WTC11 (cell line): ENCODE results near the gene MIER3. TPM values are rescaled to one million over a fixed set of nuclear protein-coding genes. Genes with fewer than 3 reads are reported as not detected.

ENCODE experiments used
- ATAC-seq: fragments of 200-7000 bp; cut with Tn5 transposase; 2 replicates; pipeline ENCODE4 v1.10.0; 2021; ENCODE audit warnings: mild to moderate bottlenecking, moderate library complexity
- CTCF ChIA-PET: fragments of 300-600 bp; sonication (Branson Sonifier 250); formaldehyde crosslinking; loops from one replicate; lab custom pipeline; 2021; ENCODE audit warnings: antibody characterized with exemption; lab: Charles Lee
- POLR2A ChIA-PET: fragments of 350-600 bp; sonication (Branson Sonifier 250); formaldehyde crosslinking; loops from one replicate; lab custom pipeline; 2021; ENCODE audit warnings: antibody characterized with exemption; lab: Charles Lee
- DNase-seq: peaks from one replicate; pipeline ENCODE4 v3.0.0; 2021; ENCODE audit warnings: low spot score
- H3K27ac Mint-ChIP-seq: 2 replicates; pipeline ENCODE4 v1.8.0; 2021; ENCODE audit warnings: mixed read lengths
- H3K27me3 Mint-ChIP-seq: 2 replicates; pipeline ENCODE4 v1.8.0; 2021; ENCODE audit warnings: low read depth, mild to moderate bottlenecking, moderate library complexity, mixed read lengths
- H3K36me3 Mint-ChIP-seq: 2 replicates; pipeline ENCODE4 v1.8.0; 2021; ENCODE audit warnings: mixed read lengths
- H3K4me1 Mint-ChIP-seq: 2 replicates; pipeline ENCODE4 v1.8.0; 2022; ENCODE audit warnings: mixed read lengths
- H3K4me3 Mint-ChIP-seq: 2 replicates; pipeline ENCODE4 v1.8.0; 2021; ENCODE audit warnings: mild to moderate bottlenecking, moderate library complexity, mixed read lengths
- H3K9me3 Mint-ChIP-seq: 2 replicates; pipeline ENCODE4 v1.8.0; 2021; ENCODE audit warnings: mixed read lengths
- AFF4 ChIP-seq: sonication (generic); formaldehyde crosslinking; IDR thresholded peaks from 2 replicates; pipeline ENCODE4 v1.8.1; 2023; ENCODE audit warnings: mild to moderate bottlenecking, missing genetic modification reagents, borderline replicate concordance
- ATF6 ChIP-seq: sonication (generic); formaldehyde crosslinking; IDR thresholded peaks from 2 replicates; pipeline ENCODE4 v1.8.1; 2023; ENCODE audit warnings: mild to moderate bottlenecking, missing genetic modification reagents
- ERG ChIP-seq: fragments of 250-450 bp; sonication (Bioruptor Pico); IDR thresholded peaks from 2 replicates; pipeline ENCODE4 v1.8.0; 2021; ENCODE audit warnings: mild to moderate bottlenecking
- GABPB1 ChIP-seq: sonication (generic); formaldehyde crosslinking; IDR thresholded peaks from 2 replicates; pipeline ENCODE4 v1.8.1; 2023; ENCODE audit warnings: mild to moderate bottlenecking, missing genetic modification reagents
- GRHL2 ChIP-seq: fragments of 250-450 bp; sonication (Bioruptor Pico); IDR thresholded peaks from 2 replicates; pipeline ENCODE4 v1.8.0; 2022; ENCODE audit warnings: mild to moderate bottlenecking, moderate library complexity; ENCODE audit not compliant: insufficient replicate concordance, severe bottlenecking
- IRF2 ChIP-seq: sonication (generic); formaldehyde crosslinking; IDR thresholded peaks from 2 replicates; pipeline ENCODE4 v1.8.0; 2022; ENCODE audit warnings: low read depth, missing genetic modification reagents, borderline replicate concordance
- JUN ChIP-seq: sonication (generic); formaldehyde crosslinking; IDR thresholded peaks from 2 replicates; pipeline ENCODE4 v1.8.0; 2023; ENCODE audit warnings: mild to moderate bottlenecking, missing genetic modification reagents
- KAT7 ChIP-seq: sonication (generic); formaldehyde crosslinking; IDR thresholded peaks from 2 replicates; pipeline ENCODE4 v1.8.1; 2023; ENCODE audit warnings: missing genetic modification reagents, mild to moderate bottlenecking, borderline replicate concordance
- NR1H2 ChIP-seq: sonication (generic); formaldehyde crosslinking; IDR thresholded peaks from 2 replicates; pipeline ENCODE4 v1.9.0; 2021; ENCODE audit warnings: mild to moderate bottlenecking, moderate library complexity, missing genetic modification reagents
- NR2C2 ChIP-seq: sonication (generic); formaldehyde crosslinking; IDR thresholded peaks from 2 replicates; pipeline ENCODE4 v1.8.0; 2022; ENCODE audit warnings: mild to moderate bottlenecking, missing genetic modification reagents
- STAT6 ChIP-seq: sonication (generic); formaldehyde crosslinking; conservative IDR thresholded peaks from 2 replicates; pipeline ENCODE4 v1.8.1; 2023; ENCODE audit warnings: mild to moderate bottlenecking, low read depth, missing genetic modification reagents, moderate library complexity
- TP53 ChIP-seq: sonication (generic); formaldehyde crosslinking; IDR thresholded peaks from 2 replicates; pipeline ENCODE4 v1.8.1; 2023; ENCODE audit warnings: mild to moderate bottlenecking, missing genetic modification reagents
- USF1 ChIP-seq: sonication (generic); formaldehyde crosslinking; IDR thresholded peaks from 2 replicates; pipeline ENCODE4 v1.8.0; 2022; ENCODE audit warnings: mild to moderate bottlenecking, missing genetic modification reagents
- ZBTB43 ChIP-seq: sonication (generic); formaldehyde crosslinking; IDR thresholded peaks from 2 replicates; pipeline ENCODE4 v1.8.1; 2023; ENCODE audit warnings: mild to moderate bottlenecking, missing genetic modification reagents
- ZNF121 ChIP-seq: sonication (generic); formaldehyde crosslinking; IDR thresholded peaks from 2 replicates; pipeline ENCODE4 v1.8.0; 2023; ENCODE audit warnings: missing genetic modification reagents
- ZNF263 ChIP-seq: sonication (generic); formaldehyde crosslinking; IDR thresholded peaks from 2 replicates; pipeline ENCODE4 v1.8.1; 2022; ENCODE audit warnings: low read depth, mild to moderate bottlenecking, moderate library complexity, missing genetic modification reagents
- ZNF281 ChIP-seq: sonication (generic); formaldehyde crosslinking; IDR thresholded peaks from 2 replicates; pipeline ENCODE4 v1.8.0; 2023; ENCODE audit warnings: mild to moderate bottlenecking, missing genetic modification reagents
- ZNF423 ChIP-seq: fragments of 250-450 bp; sonication (Bioruptor Pico); IDR thresholded peaks from 2 replicates; pipeline ENCODE4 v2.1.2; 2022; ENCODE audit warnings: mild to moderate bottlenecking, moderate library complexity
- ZNF512 ChIP-seq: sonication (generic); formaldehyde crosslinking; IDR thresholded peaks from 2 replicates; pipeline ENCODE4 v1.8.1; 2022; ENCODE audit warnings: missing genetic modification reagents, borderline replicate concordance
- total RNA-seq: library from RNA; stranded (reverse); gene quantifications from 3 replicates; pipeline ENCODE4 v1.2.3, GENCODE V29; 2021

Gene MIER3
- total RNA-seq, 1 experiment from 2014 or later: 27.8 TPM

- Mint-ChIP-seq H3K4me3 (no peak overlapping the region), H3K9me3 (peaks cover 4% of the 10 kb centered on the region; the same call in 1 of the 2 replicates), H3K27me3 (no peaks in the 10 kb centered on the region), H3K36me3 (no peaks in the 10 kb centered on the region), H3K27ac (no peak overlapping the region), H3K4me1 (peaks cover 2% of the 10 kb centered on the region; the same call in 1 of the 2 replicates)
- DNase-seq (no peak), ATAC-seq (no peak)
- ChIA-PET CTCF (no interaction called here), POLR2A (no interaction called here)
- TF ChIP-seq USF1 (CRISPR knock-in tag) (no peak), JUN (no peak), ZNF263 (no peak), NR1H2 (CRISPR knock-in tag) (no peak), ATF6 (CRISPR knock-in tag) (no peak), GRHL2 (CRISPR knock-in tag) (no peak), STAT6 (CRISPR knock-in tag) (no peak), ZNF121 (CRISPR knock-in tag) (no peak), ZNF423 (no peak), ERG (CRISPR knock-in tag) (no peak), ZNF281 (CRISPR knock-in tag) (no peak), TP53 (CRISPR knock-in tag) (no peak), IRF2 (CRISPR knock-in tag) (no peak), NR2C2 (CRISPR knock-in tag) (no peak)
Measured at GRCh38 chr5:56974241-56974640, 22.3 kb upstream of the MIER3 start.

GRCh38 chr5:56973473-56973872 is 21.6 kb upstream of the MIER3 start:
- peaks cover 8% of the 10 kb centered on the region; the same call in 1 of the 2 replicates for H3K9me3 Mint-ChIP-seq
- ChIA-PET CTCF (interaction anchor here (2.1 kb wide), 1 partner anchor 164 kb away, joined by 6 read pairs; no protein-coding TSS in a partner anchor), POLR2A (no interaction called here)
- peaks cover 2% of the 10 kb centered on the region; the same call in 1 of the 2 replicates for H3K4me1 Mint-ChIP-seq
- no peak overlapping the region for H3K4me3 Mint-ChIP-seq
- no peak for DNase-seq
- no peaks in the 10 kb centered on the region for H3K36me3 Mint-ChIP-seq
- H3K27ac Mint-ChIP-seq: no peak overlapping the region
- no peaks in the 10 kb centered on the region for H3K27me3 Mint-ChIP-seq
- peak; percentile 28; the same call in 1 of the 2 replicates for ATAC-seq
- TF ChIP-seq ZNF512 (CRISPR knock-in tag): no peak
- TF ChIP-seq ZBTB43: no peak
- no peak for TF ChIP-seq AFF4
- no peak for TF ChIP-seq IRF2 (CRISPR knock-in tag)
- TF ChIP-seq GABPB1 (CRISPR knock-in tag): no peak
- TF ChIP-seq KAT7: no peak
